Measurements from ENCODE around the gene GSDMA. TPM values are rescaled to one million over a fixed set of nuclear protein-coding genes. Genes with fewer than 3 reads are reported as not detected.

Gene GSDMA
- total RNA-seq, 4 donors from 2014 or later: 0.16 to 0.26 TPM; not detected in 2

DNA sequence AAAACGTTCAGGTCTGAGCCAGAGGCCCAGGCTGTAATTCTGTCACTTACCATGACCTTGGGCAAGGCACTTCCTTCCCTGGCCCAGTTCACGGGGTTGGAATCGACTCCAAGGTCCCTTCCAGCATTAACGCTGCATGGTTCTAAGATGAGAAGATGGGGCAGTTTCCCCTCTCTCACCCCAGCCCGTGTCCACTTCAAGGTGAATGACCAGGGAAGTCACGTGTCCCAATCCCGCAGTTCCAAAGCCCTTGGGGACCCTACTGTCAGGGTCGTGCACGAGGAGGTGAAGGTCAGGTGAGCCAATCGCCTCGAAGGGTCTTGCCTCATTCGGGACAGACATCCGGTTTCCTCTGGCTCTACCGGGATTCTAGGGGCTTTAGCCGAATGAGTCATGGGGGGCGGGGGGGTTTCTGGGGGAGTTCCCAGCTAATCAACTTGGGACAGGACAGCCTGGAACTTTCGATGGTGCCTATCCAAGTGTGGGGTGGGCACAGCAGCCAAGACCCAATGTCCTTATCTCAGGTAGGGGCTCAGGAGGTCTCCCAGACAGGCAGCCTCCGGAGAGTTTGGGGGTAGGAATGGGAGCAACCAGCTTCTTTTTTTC, 51.7 kb downstream of the GSDMA start:
- Histone ChIP-seq H3K9me3 (no peaks in the 10 kb centered on the region), H3K27me3 (no peaks in the 10 kb centered on the region), H3K36me3 (peaks cover 0 to 5% of the 10 kb centered on the region in 2 donors), H3K4me1 (peaks cover 37 to 51% of the 10 kb centered on the region in 2 donors), H3K4me3 (peak overlapping the region in 3 of 4 donors; percentile 54 to 66 (median 64)), H3K27ac (peak overlapping the region; percentile 87 to 99 (median 94))
- in situ Hi-C loops (cut with MboI; ENCODE audit: low sequenced_read_pairs in 4 of 4) (no loop called here), intact Hi-C loops (cut with DNase I; ENCODE audit: low total_unique reads) (loop anchor here (2.0 to 10.0 kb wide), 3 partner anchors 60 to 300 kb away; no protein-coding TSS in a partner anchor)
- no peak for TF ChIP-seq POLR2A (IDR thresholded peaks at IDR 0.05)
- TF ChIP-seq, protein P1, sequence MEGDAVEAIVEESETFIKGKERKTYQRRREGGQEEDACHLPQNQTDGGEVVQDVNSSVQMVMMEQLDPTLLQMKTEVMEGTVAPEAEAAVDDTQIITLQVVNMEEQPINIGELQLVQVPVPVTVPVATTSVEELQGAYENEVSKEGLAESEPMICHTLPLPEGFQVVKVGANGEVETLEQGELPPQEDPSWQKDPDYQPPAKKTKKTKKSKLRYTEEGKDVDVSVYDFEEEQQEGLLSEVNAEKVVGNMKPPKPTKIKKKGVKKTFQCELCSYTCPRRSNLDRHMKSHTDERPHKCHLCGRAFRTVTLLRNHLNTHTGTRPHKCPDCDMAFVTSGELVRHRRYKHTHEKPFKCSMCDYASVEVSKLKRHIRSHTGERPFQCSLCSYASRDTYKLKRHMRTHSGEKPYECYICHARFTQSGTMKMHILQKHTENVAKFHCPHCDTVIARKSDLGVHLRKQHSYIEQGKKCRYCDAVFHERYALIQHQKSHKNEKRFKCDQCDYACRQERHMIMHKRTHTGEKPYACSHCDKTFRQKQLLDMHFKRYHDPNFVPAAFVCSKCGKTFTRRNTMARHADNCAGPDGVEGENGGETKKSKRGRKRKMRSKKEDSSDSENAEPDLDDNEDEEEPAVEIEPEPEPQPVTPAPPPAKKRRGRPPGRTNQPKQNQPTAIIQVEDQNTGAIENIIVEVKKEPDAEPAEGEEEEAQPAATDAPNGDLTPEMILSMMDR (IDR thresholded peaks at IDR 0.05 in 4 of 5, conservative IDR thresholded peaks at IDR 0.05 in 1 of 5): no peak
- DNase-seq (no peak), ATAC-seq (no peak)

DNA sequence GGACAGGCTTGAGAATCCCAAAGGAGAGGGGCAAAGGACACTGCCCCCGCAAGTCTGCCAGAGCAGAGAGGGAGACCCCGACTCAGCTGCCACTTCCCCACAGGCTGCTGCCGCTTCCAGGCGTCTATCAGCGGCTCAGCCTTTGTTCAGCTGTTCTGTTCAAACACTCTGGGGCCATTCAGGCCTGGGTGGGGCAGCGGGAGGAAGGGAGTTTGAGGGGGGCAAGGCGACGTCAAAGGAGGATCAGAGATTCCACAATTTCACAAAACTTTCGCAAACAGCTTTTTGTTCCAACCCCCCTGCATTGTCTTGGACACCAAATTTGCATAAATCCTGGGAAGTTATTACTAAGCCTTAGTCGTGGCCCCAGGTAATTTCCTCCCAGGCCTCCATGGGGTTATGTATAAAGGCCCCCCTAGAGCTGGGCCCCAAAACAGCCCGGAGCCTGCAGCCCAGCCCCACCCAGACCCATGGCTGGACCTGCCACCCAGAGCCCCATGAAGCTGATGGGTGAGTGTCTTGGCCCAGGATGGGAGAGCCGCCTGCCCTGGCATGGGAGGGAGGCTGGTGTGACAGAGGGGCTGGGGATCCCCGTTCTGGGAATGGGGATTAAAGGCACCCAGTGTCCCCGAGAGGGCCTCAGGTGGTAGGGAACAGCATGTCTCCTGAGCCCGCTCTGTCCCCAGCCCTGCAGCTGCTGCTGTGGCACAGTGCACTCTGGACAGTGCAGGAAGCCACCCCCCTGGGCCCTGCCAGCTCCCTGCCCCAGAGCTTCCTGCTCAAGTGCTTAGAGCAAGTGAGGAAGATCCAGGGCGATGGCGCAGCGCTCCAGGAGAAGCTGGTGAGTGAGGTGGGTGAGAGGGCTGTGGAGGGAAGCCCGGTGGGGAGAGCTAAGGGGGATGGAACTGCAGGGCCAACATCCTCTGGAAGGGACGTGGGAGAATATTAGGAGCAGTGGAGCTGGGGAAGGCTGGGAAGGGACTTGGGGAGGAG, 52.5 kb downstream of the GSDMA start, which contains the start of gene CSF3:
Gene CSF3 (plus strand): TSS at position 436 of the 993 bp plus-strand sequence. CDS start 35 bp downstream, at position 471.
- H3K27ac ChIP-seq: peak within 1 kb of the TSS; percentile 87 to 99 (median 94)
- DNase-seq (peak; percentile 89 to 93), ATAC-seq (peak; percentile 33 to 35)
- peaks cover 45 to 59% of the 10 kb centered on the region in 2 donors for H3K4me1 ChIP-seq
- no peaks in the 10 kb centered on the region for H3K9me3 ChIP-seq
- in situ Hi-C loops (cut with MboI; ENCODE audit: low sequenced_read_pairs in 4 of 4) (no loop called here), intact Hi-C loops (cut with DNase I; ENCODE audit: low total_unique reads) (loop anchor here (1.0 to 10.0 kb wide), 3 partner anchors 60 to 300 kb away; no protein-coding TSS in a partner anchor)
- H3K36me3 ChIP-seq: peaks cover 0 to 5% of the 10 kb centered on the region in 2 donors
- peak within 1 kb of the TSS; percentile 46 to 66 (median 59) for H3K4me3 ChIP-seq
- no peaks in the 10 kb centered on the region for H3K27me3 ChIP-seq
- TF ChIP-seq, protein P1 (IDR thresholded peaks at IDR 0.05 in 4 of 5, conservative IDR thresholded peaks at IDR 0.05 in 1 of 5): peak in 1 of 5 experiments; percentile 6
- peak; percentile 73 to 85 for TF ChIP-seq POLR2A (IDR thresholded peaks at IDR 0.05)

DNA sequence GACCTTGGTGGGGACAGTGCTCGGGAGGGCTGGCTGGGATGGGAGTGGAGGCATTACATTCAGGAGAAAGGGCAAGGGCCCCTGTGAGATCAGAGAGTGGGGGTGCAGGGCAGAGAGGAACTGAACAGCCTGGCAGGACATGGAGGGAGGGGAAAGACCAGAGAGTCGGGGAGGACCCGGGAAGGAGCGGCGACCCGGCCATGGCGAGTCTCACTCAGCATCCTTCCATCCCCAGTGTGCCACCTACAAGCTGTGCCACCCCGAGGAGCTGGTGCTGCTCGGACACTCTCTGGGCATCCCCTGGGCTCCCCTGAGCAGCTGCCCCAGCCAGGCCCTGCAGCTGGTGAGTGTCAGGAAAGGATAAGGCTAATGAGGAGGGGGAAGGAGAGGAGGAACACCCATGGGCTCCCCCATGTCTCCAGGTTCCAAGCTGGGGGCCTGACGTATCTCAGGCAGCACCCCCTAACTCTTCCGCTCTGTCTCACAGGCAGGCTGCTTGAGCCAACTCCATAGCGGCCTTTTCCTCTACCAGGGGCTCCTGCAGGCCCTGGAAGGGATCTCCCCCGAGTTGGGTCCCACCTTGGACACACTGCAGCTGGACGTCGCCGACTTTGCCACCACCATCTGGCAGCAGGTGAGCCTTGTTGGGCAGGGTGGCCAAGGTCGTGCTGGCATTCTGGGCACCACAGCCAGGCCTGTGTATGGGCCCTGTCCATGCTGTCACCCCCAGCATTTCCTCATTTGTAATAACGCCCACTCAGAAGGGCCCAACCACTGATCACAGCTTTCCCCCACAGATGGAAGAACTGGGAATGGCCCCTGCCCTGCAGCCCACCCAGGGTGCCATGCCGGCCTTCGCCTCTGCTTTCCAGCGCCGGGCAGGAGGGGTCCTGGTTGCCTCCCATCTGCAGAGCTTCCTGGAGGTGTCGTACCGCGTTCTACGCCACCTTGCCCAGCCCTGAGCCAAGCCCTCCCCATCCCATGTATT, 53.5 kb downstream of the GSDMA start:
- H3K27ac ChIP-seq: peak overlapping the region; percentile 87 to 99 (median 94)
- H3K27me3 ChIP-seq: no peaks in the 10 kb centered on the region
- H3K36me3 ChIP-seq: peaks cover 0 to 5% of the 10 kb centered on the region in 2 donors
- in situ Hi-C loops (cut with MboI; ENCODE audit: low sequenced_read_pairs in 4 of 4) (no loop called here), intact Hi-C loops (cut with DNase I; ENCODE audit: low total_unique reads) (loop anchor here (1.0 to 10.0 kb wide), 3 partner anchors 59 to 299 kb away; no protein-coding TSS in a partner anchor)
- ATAC-seq: no peak
- no peaks in the 10 kb centered on the region for H3K9me3 ChIP-seq
- no peak for DNase-seq
- H3K4me3 ChIP-seq: peak overlapping the region; percentile 46 to 66 (median 59)
- H3K4me1 ChIP-seq: peaks cover 55 to 63% of the 10 kb centered on the region in 2 donors
- no peak for TF ChIP-seq POLR2A (IDR thresholded peaks at IDR 0.05)
- TF ChIP-seq, protein P1 (IDR thresholded peaks at IDR 0.05 in 4 of 5, conservative IDR thresholded peaks at IDR 0.05 in 1 of 5): no peak
